ENCODE results near the gene LRRC18.

DNA sequence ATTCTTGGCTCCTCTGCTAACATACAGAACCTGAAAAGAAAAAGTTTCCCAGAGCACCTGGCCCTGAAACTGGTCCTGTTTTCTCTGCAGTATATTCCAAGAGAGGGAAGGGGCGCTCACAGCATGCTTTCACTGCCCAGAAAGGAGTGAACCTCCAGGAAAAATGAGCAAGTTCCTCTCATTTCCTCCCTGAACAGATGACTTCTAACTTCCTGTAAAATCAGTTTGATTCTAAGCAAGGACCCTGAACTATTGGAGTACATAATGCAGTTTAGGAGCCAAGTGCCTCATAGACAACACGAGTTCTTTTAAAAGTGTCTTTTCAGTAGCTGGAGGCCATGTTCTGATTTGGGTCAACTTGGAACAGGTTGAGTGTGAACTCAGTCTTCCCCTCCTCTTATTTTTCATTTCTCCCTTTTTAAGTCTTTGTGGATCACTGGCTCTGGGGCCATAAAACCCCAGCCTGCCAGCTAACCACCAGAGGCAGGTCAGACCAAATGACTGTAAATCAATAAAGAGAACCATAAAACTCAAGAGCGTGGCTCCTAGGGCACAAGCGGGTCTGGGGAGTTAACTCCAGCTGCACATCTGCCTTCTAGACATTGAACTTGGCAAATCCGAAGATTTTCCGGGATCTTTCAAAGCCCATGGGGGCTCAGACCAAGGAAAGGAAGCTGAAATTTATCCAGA is 5.9 kb upstream of the LRRC18 start:
- TF ChIP-seq, protein P1, sequence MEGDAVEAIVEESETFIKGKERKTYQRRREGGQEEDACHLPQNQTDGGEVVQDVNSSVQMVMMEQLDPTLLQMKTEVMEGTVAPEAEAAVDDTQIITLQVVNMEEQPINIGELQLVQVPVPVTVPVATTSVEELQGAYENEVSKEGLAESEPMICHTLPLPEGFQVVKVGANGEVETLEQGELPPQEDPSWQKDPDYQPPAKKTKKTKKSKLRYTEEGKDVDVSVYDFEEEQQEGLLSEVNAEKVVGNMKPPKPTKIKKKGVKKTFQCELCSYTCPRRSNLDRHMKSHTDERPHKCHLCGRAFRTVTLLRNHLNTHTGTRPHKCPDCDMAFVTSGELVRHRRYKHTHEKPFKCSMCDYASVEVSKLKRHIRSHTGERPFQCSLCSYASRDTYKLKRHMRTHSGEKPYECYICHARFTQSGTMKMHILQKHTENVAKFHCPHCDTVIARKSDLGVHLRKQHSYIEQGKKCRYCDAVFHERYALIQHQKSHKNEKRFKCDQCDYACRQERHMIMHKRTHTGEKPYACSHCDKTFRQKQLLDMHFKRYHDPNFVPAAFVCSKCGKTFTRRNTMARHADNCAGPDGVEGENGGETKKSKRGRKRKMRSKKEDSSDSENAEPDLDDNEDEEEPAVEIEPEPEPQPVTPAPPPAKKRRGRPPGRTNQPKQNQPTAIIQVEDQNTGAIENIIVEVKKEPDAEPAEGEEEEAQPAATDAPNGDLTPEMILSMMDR (IDR thresholded peaks at IDR 0.05): no peak
- no peak for TF ChIP-seq POLR2A (IDR thresholded peaks at IDR 0.05)

All from lower leg skin (tissue), 3 donors.